ENCODE measurements around the gene TRAF3IP3. TPM values are rescaled to one million over a fixed set of nuclear protein-coding genes. Genes with fewer than 3 reads are reported as not detected.

TRAF3IP3 gene
- total RNA-seq, 4 donors from 2014 or later: 1.6 to 3.1 (median 2.0) TPM; not detected in 1

DNA sequence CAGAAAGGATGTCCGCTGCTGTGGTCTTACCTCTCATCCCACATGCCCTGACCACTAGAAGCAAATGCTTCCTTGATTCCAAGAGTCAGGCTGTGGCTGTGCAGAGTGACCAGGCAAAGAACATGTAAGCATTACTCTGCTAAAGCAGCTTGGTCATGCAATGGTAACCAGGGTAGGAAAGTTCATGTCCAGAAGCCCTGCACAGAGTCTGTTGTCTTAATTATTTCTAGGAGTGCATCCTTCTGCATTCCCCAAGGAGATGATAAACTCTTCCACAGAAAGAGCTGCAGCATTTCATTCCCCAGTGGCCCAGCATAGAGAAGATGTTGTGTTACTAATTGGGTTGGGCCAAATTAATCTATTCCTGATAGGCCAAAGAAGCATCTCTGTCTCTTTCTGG is 61.8 kb downstream of the TRAF3IP3 start:
- no peak for TF ChIP-seq POLR2A (IDR thresholded peaks at IDR 0.05)
- TF ChIP-seq, protein P1, sequence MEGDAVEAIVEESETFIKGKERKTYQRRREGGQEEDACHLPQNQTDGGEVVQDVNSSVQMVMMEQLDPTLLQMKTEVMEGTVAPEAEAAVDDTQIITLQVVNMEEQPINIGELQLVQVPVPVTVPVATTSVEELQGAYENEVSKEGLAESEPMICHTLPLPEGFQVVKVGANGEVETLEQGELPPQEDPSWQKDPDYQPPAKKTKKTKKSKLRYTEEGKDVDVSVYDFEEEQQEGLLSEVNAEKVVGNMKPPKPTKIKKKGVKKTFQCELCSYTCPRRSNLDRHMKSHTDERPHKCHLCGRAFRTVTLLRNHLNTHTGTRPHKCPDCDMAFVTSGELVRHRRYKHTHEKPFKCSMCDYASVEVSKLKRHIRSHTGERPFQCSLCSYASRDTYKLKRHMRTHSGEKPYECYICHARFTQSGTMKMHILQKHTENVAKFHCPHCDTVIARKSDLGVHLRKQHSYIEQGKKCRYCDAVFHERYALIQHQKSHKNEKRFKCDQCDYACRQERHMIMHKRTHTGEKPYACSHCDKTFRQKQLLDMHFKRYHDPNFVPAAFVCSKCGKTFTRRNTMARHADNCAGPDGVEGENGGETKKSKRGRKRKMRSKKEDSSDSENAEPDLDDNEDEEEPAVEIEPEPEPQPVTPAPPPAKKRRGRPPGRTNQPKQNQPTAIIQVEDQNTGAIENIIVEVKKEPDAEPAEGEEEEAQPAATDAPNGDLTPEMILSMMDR (IDR thresholded peaks at IDR 0.05): no peak
- no peak for TF ChIP-seq POLR2AphosphoS5 (IDR thresholded peaks at IDR 0.05)
- TF ChIP-seq EP300 (IDR thresholded peaks at IDR 0.05): no peak
- Histone ChIP-seq H3K9me3 (no peaks in the 10 kb centered on the region), H3K4me3 (no peak overlapping the region), H3K27ac (no peak overlapping the region), H3K4me1 (peaks cover 28% of the 10 kb centered on the region), H3K27me3 (no peaks in the 10 kb centered on the region), H3K36me3 (no peaks in the 10 kb centered on the region)
- no peak for DNase-seq (ENCODE audit: low spot score in 2 of 2)
- WGBS: 92% methylated on average over 1 of the region's 1 CpG

DNA sequence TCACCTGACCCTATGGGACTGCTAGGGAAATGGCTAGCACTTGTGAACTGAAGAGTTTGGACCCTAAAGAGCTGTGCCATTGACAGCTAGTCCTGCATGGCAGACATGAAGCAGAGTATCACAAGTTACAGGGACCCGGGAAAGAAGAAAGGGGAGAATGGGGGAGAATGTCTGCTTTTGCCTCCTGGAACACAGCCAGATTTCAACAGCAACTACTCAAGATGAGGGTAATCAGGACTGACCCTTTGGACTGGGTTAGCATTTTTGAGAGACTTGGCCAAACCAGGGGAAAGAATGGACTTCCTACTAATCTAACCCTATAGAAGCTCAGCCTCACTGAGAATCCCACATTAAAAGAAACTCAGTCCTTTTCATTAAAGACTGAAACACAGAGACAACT is 63.2 kb downstream of the TRAF3IP3 start:
- H3K27me3 ChIP-seq: no peaks in the 10 kb centered on the region
- H3K27ac ChIP-seq: no peak overlapping the region
- no peaks in the 10 kb centered on the region for H3K9me3 ChIP-seq
- H3K36me3 ChIP-seq: no peaks in the 10 kb centered on the region
- H3K4me1 ChIP-seq: peaks cover 39% of the 10 kb centered on the region
- 76% methylated on average over 1 of the region's 1 CpG for WGBS
- H3K4me3 ChIP-seq: no peak overlapping the region
- no peak for DNase-seq (ENCODE audit: low spot score in 2 of 2)
- TF ChIP-seq POLR2AphosphoS5 (IDR thresholded peaks at IDR 0.05) (no peak), POLR2A (IDR thresholded peaks at IDR 0.05) (no peak), EP300 (IDR thresholded peaks at IDR 0.05) (no peak)
- TF ChIP-seq, protein P1 (IDR thresholded peaks at IDR 0.05): no peak

DNA sequence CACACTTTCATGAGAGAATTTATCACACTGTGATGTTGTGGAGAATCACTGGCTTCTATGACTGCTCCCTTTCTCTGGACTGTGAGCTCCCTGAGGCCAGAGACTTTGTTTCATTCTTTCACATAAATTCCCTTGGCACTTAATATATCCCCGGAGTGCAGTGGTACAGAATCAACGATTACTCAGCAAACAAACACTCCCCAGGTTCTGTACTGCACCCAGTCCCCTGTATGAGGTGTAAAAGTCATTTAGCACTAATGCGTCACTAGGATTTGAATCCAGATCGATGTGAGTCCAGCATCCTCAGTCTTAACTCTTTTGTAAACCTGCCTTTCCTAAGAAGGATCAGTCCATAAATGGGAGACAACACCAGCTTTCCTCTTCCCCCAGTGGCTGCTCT is 65.1 kb downstream of the TRAF3IP3 start:
- no peak overlapping the region for H3K4me3 ChIP-seq
- WGBS: 55% methylated on average over 4 of the region's 4 CpGs
- H3K27ac ChIP-seq: no peak overlapping the region
- TF ChIP-seq, protein P1 (IDR thresholded peaks at IDR 0.05): no peak
- no peak for TF ChIP-seq EP300 (IDR thresholded peaks at IDR 0.05)
- no peak for TF ChIP-seq POLR2AphosphoS5 (IDR thresholded peaks at IDR 0.05)
- no peak for TF ChIP-seq POLR2A (IDR thresholded peaks at IDR 0.05)
- H3K36me3 ChIP-seq: no peaks in the 10 kb centered on the region
- H3K4me1 ChIP-seq: peaks cover 31% of the 10 kb centered on the region
- DNase-seq (ENCODE audit: low spot score in 2 of 2): no peak
- no peaks in the 10 kb centered on the region for H3K9me3 ChIP-seq
- H3K27me3 ChIP-seq: no peaks in the 10 kb centered on the region

DNA sequence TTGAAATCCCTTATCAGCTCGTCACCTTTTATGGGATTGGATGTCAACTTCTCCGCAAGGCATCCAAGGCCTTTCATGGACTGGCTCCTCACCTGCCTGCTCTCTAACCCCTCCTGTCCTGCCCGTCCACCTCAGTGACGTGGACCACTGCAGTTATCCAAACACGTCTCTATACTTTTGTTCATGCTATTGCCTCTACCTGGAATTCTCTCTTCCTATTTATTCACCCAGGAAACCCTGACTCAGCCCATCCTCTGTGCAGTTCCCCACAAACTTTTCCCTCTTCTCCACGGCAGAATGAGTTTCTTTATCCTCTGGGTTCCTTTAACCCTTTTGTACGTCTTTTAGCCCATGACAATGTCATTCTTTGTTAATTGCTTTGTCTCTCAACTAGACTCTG is 66.9 kb downstream of the TRAF3IP3 start:
- WGBS: 56% methylated on average over 7 of the region's 7 CpGs
- Histone ChIP-seq H3K27ac (peak overlapping the region; percentile 75), H3K4me1 (peaks cover 36% of the 10 kb centered on the region), H3K9me3 (no peaks in the 10 kb centered on the region), H3K4me3 (no peak overlapping the region), H3K27me3 (no peaks in the 10 kb centered on the region), H3K36me3 (no peaks in the 10 kb centered on the region)
- TF ChIP-seq POLR2AphosphoS5 (IDR thresholded peaks at IDR 0.05) (no peak), POLR2A (IDR thresholded peaks at IDR 0.05) (no peak), EP300 (IDR thresholded peaks at IDR 0.05) (no peak)
- TF ChIP-seq, protein P1 (IDR thresholded peaks at IDR 0.05): no peak
- no peak for DNase-seq (ENCODE audit: low spot score in 2 of 2)

DNA sequence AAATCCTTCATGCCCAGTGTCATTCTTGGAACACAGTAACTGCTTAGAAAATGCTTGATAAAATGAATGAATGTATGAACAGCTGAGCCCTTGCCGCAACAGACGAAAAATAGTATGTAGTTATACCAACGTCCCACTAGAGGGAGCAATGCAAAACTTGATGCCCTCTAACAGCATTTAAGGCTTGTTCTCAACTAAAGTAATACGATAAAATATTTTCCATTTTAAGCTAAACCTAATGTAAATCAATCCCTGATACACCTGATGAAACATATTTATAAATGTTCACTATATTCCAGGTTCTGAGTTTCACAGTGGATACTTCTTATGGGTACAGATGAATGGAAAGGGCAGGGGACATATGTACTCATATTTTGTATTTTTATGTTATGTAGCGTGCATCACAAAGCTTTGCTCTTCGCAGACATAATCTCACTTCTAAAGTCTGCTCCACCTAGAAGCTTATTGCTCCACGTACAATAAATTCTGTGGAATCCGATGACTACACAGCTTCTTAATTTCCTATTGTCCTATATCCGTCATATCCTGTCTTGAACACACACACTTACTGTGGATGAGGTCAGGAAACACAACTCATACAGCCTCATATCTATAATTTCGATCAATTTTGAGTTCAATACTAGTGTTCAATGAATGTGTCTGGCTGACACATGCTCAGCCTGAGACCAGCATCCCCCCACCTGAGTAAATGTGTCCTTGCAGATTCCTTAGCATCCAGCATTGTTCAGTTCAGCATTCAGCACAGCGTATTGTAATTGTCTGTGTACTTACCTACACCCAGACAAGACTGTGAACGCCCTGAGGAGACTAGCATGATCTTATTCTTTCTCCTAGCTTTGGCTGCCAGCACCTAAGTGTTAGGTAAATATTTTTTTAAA is 67.5 kb downstream of the TRAF3IP3 start:
- Histone ChIP-seq H3K9me3 (no peaks in the 10 kb centered on the region), H3K27ac (peak overlapping the region; percentile 75), H3K36me3 (no peaks in the 10 kb centered on the region), H3K4me1 (peaks cover 38% of the 10 kb centered on the region), H3K27me3 (no peaks in the 10 kb centered on the region), H3K4me3 (no peak overlapping the region)
- WGBS: 28% methylated on average over 12 of the region's 12 CpGs
- DNase-seq (ENCODE audit: low spot score in 2 of 2): no peak
- TF ChIP-seq, protein P1 (IDR thresholded peaks at IDR 0.05): peak; percentile 21 to 65
- TF ChIP-seq POLR2A (IDR thresholded peaks at IDR 0.05): no peak
- no peak for TF ChIP-seq EP300 (IDR thresholded peaks at IDR 0.05)
- TF ChIP-seq POLR2AphosphoS5 (IDR thresholded peaks at IDR 0.05): no peak
